Globus pallidus (tissue), 1 donor: ENCODE results near the gene RBFOX1.

ENCODE experiments used
- DNase-seq: peaks from one replicate; pipeline ENCODE4 v3.0.0-alpha.2; 2015; ENCODE audit warnings: low spot score

Gene RBFOX1

GRCh38 chr16:7526736-7527135, 194.1 kb downstream of the RBFOX1 start:
- DNase-seq: no peak

- no peak for DNase-seq
These were observed 199.9 kb downstream of the RBFOX1 start for GRCh38 chr16:7532534-7532933.

GRCh38 chr16:7534749-7535148, 202.1 kb downstream of the RBFOX1 start:
- DNase-seq: no peak

- DNase-seq: no peak
These were observed 208.4 kb downstream of the RBFOX1 start for GRCh38 chr16:7541026-7541425.

GRCh38 chr16:7545251-7545650, 212.6 kb downstream of the RBFOX1 start:
- DNase-seq: no peak

- DNase-seq: no peak
These were observed 214.3 kb downstream of the RBFOX1 start for GRCh38 chr16:7546948-7547347.

- no peak for DNase-seq
These were observed 215.1 kb downstream of the RBFOX1 start for GRCh38 chr16:7547736-7548135.

- no peak for DNase-seq
These were observed 216.2 kb downstream of the RBFOX1 start for GRCh38 chr16:7548796-7549318.

- DNase-seq: no peak
These were observed 217.5 kb downstream of the RBFOX1 start for GRCh38 chr16:7550096-7550495.

- no peak for DNase-seq
These were observed 222.8 kb downstream of the RBFOX1 start for GRCh38 chr16:7555459-7555858.

GRCh38 chr16:7561908-7562405, 229.3 kb downstream of the RBFOX1 start:
- no peak for DNase-seq

GRCh38 chr16:7566360-7566759, 233.7 kb downstream of the RBFOX1 start:
- no peak for DNase-seq

GRCh38 chr16:7571366-7571765, 238.7 kb downstream of the RBFOX1 start:
- no peak for DNase-seq

GRCh38 chr16:7577588-7577987, 244.9 kb downstream of the RBFOX1 start:
- DNase-seq: no peak

- no peak for DNase-seq
These were observed 246.8 kb downstream of the RBFOX1 start for GRCh38 chr16:7579454-7579853.

- DNase-seq: no peak
These were observed 248.5 kb downstream of the RBFOX1 start for GRCh38 chr16:7581175-7581574.

GRCh38 chr16:7583396-7583795, 250.8 kb downstream of the RBFOX1 start:
- no peak for DNase-seq

- no peak for DNase-seq
These were observed 251.9 kb downstream of the RBFOX1 start for GRCh38 chr16:7584561-7584960.

- DNase-seq: no peak
These were observed 253.1 kb downstream of the RBFOX1 start for GRCh38 chr16:7585705-7586104.

- no peak for DNase-seq
These were observed 258.3 kb downstream of the RBFOX1 start for GRCh38 chr16:7590934-7591333.

GRCh38 chr16:7596308-7596707, 263.7 kb downstream of the RBFOX1 start:
- DNase-seq: no peak

- no peak for DNase-seq
These were observed 265.0 kb downstream of the RBFOX1 start for GRCh38 chr16:7597677-7598076.

- DNase-seq: no peak
These were observed 268.5 kb downstream of the RBFOX1 start for GRCh38 chr16:7601100-7601499.

- DNase-seq: no peak
These were observed 269.8 kb downstream of the RBFOX1 start for GRCh38 chr16:7602291-7602950.
